Measurements from ENCODE around the gene ANKS1B. TPM values are rescaled to one million over a fixed set of nuclear protein-coding genes. Genes with fewer than 3 reads are reported as not detected.

ANKS1B gene
- total RNA-seq, 1 experiment from 2014 or later = not detected

GRCh38 chr12:99092100-99092851, 892.5 kb downstream of the ANKS1B start:
- in situ Hi-C loops (cut with HindIII; ENCODE audit: low sequenced_read_pairs) = no loop called here
- peak; percentile 39 for DNase-seq (ENCODE audit: low spot score)

- in situ Hi-C loops (cut with HindIII; ENCODE audit: low sequenced_read_pairs) = no loop called here
- DNase-seq (ENCODE audit: low spot score) = peak; percentile 69
Observed at GRCh38 chr12:99087278-99087677, 897.5 kb downstream of the ANKS1B start.

DNA sequence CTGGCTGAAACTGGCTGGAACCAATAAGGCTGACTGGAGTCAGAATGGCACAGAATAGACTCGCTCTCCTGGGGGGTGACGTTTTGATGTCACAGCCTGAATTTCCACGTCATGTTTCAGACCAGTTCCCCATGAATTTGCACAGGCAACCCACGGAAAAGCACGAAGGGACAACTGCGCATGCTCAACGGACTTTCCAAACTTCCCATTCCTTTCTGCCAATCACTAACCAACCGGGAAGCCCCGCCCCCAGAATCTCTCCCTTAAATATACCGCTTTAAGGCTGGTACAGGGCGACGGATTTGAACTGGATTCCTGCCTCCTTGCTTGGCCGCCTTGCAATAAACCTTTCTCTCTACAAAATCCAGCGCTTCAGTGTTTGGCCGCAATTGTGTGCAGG, 904.9 kb downstream of the ANKS1B start:
- no peak for DNase-seq (ENCODE audit: low spot score)
- in situ Hi-C loops (cut with HindIII; ENCODE audit: low sequenced_read_pairs) = no loop called here

DNA sequence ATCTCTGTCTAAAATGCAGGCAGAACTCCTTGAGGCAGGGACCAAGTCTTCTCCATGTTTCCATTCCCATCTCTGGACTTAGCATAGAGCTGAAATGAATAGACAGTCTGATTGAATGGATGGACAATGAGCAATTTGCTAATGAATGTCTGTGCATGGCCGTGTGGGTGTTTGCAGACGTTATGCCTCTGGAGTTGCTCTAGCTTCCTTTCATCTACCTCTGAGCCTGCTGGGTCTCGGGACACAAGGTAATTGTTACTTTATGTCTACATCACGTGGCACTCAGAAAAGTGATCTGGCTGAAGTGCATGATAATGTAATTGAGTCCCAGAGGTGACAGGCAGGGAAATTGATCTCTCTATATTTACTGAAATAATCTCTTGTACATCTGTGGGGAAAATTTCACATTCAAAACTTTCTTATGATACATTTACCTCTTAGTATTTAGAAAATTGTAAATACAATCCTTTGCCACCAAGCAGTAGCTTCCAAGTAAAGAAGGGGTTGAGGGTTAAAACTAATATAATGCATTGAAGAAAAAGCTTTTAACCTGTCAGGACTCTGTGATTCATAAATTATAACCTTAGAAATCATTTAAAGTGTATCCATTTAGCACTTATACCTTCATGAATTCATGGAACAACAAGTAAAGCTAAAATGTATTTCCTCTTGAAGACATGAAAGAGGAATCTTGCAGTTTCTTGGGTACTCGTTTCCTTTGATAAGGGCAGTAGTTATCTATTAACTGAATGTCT, 915.6 kb downstream of the ANKS1B start:
- in situ Hi-C loops (cut with HindIII; ENCODE audit: low sequenced_read_pairs) = no loop called here
- DNase-seq (ENCODE audit: low spot score) = no peak

- in situ Hi-C loops (cut with HindIII; ENCODE audit: low sequenced_read_pairs) = no loop called here
Observed at GRCh38 chr12:99067171-99067785, 917.5 kb downstream of the ANKS1B start.

DNA sequence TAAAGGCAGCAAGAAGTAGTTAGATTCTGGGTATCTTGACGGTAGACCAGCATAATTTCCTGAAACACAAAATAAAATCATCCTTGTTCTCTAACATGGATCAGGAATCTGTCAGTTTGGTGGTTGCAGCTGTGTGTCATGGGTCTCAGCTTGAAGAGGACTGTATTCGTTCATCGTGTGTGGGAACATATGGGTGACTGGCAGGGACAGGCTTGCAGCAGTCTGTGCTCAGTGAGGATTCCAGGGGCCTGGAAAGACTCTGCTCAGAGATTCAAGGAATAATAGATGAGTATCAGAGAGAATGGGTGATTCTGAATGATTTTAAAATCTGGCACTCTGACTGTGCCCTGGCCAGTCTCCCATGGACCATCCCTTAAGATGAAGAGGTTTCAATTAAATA, 918.0 kb downstream of the ANKS1B start:
- DNase-seq (ENCODE audit: low spot score) = peak; percentile 78
- in situ Hi-C loops (cut with HindIII; ENCODE audit: low sequenced_read_pairs) = no loop called here

More at GRCh38 chr12:99067171-99067785, 917.5 kb downstream of the ANKS1B start:
- peak; percentile 100 for DNase-seq (ENCODE audit: low spot score)

DNA sequence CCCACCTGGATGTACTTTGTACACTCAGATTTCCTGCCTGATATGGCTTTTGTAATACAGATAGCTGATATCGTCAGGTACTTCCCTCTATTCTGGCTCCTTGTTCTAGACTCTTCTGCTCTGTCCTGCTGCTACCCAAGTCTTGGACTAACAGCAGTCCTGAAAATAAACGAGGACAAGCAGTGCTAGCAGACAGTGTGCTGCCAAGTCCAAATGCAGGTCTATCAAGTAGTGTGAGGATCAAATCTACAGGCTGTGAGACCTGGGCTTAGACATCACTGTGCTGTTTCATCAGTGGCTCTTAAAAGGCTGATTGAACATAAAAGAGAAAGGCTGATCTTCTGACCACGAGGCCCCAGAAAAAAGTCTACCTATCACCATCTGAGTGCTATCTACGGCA, 921.6 kb downstream of the ANKS1B start:
- peak; percentile 85 for DNase-seq (ENCODE audit: low spot score)
- in situ Hi-C loops (cut with HindIII; ENCODE audit: low sequenced_read_pairs) = no loop called here

DNA sequence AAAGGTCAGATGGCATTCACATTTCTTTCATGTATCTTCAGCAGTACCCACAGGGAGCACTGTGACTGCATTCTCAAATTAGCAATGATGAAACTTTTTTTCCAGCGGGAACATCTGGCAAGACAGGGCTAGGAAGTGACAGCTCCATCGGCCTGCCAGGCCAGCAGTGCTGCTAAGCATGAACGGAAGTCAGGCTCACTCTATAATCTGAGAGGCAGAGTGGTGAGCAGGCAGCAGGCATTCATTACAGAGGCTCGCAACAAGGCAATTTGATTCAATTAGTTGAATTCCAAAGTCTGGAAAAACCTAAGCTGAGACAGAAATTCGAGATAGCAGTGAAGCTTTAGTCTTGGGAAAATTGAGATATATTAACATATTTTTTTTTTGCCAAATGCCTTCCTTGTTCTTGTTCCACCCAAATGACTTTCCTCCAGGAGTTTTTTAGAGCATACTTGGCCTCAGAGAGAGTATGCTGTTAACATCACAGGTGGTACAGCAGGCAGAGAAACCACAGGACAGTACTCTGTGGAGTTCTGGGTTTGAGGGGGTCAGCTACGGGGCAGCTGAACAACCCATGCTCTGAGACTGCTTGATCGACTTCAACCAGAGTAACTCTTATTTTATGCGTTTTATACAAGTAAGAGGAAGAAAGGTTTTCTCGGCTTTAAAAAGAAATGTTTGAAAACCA, 924.8 kb downstream of the ANKS1B start:
- no peak for DNase-seq (ENCODE audit: low spot score)
- in situ Hi-C loops (cut with HindIII; ENCODE audit: low sequenced_read_pairs) = no loop called here

DNA sequence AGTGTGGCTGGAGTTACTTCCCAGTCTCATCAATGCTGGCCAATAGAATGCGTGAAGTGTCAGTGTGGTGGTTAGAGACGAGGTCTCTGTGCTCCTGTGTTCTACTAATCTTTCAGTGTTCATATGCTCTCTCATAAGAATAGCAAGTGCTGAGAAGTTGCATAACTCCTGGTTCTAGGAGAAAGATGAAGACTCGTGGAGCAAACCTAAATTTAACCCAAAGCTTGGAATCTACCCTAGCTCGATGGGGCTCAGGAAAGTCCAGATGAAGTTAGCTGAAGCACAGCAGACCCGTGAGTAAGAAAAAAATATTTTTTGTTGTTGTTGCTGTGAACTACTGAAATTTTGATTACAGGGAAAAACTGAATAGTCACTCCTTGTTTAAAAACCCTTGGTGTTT, 927.1 kb downstream of the ANKS1B start:
- in situ Hi-C loops (cut with HindIII; ENCODE audit: low sequenced_read_pairs) = no loop called here
- no peak for DNase-seq (ENCODE audit: low spot score)

DNA sequence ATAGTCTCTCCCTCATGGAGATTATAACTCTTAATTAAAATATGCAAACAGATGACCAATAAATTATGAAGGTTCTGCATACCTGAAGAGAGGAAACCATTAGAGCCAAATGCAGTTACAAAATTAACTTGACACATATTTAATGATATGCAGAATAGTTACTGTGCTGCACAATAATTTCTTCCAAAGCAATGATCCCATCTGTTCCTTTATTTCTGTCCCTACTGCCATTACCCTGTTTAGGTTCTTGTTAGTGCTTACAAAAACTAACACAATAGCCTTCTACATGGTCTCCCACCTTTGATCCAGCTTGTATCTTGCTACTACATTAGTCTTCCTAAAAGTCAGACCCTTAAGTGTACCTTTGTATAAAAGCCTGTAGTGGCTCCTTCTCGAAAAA, 928.5 kb downstream of the ANKS1B start:
- DNase-seq (ENCODE audit: low spot score) = peak; percentile 75
- in situ Hi-C loops (cut with HindIII; ENCODE audit: low sequenced_read_pairs) = no loop called here

DNA sequence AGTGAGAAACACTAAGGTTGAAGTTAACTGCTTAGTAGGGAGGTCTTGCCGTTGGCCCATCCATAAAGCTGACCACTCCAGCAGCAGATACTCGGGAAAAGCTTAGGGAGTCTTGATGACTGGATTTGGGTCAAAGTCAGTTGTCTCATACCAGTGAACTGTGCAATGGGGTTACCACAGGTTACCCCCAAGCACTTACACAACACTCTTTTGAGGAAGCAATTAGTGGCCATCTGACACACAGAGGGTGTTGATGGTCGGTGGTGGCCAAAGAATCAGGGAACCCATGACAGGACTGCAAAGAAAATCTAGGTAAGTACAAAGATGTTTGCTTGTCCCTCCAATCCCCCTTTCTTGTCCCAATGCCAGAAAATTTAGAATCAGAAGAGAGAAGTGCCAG, 929.4 kb downstream of the ANKS1B start:
- in situ Hi-C loops (cut with HindIII; ENCODE audit: low sequenced_read_pairs) = no loop called here
- no peak for DNase-seq (ENCODE audit: low spot score)

GRCh38 chr12:99054601-99055128, 930.1 kb downstream of the ANKS1B start:
- DNase-seq (ENCODE audit: low spot score) = no peak
- in situ Hi-C loops (cut with HindIII; ENCODE audit: low sequenced_read_pairs) = no loop called here

DNA sequence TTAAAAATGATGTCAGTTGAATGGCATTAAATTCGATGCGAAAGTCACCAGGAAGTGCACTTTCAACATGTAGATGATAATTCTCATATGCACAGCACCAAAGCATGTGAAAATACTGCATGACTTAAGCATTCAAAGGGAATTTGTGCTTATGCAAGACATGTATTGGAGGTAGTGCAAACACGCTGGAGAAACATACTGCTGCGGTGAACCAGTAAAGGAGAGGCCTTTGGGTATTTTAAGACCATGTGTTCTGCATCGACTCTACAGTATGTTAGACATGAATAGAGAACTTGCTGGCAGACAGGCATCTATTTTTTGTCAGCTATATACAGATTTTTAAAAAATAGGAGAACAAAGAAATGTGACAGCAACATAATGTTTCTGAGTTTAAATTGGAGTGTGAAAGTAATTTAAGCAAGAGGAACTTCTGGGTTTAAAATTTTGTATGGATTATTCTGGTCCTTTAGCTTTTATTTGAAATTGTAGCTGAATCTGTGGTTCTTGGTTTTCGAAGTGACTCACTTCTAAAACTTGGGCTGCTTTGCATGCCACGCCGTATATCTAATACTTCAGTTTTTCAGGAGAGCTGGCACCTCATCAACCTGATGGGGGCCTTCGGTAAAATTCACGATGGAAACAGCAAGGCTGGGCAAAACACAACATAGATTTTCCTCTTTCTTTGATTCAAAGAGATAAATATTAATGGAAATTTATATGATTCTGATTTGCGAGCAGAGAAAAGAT, 930.9 kb downstream of the ANKS1B start:
- DNase-seq (ENCODE audit: low spot score) = no peak
- in situ Hi-C loops (cut with HindIII; ENCODE audit: low sequenced_read_pairs) = no loop called here

DNA sequence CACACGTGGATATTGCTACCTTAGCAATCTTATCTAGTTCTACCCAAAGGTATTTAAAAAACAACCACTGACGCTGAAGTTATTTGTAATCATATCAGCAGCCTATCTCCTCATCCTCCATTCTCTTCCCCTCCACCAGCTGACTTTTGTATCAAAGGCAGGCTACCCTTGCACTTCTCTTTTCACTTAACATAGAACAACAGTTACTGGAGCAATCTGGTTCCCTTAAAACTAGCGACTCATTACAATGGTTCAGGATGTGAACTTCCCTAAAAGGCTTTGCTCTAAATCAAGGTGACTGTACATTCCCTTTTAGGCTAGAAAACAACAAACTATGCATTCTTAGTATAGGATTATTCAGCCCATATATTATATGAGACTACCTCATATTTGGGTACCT, 935.0 kb downstream of the ANKS1B start:
- in situ Hi-C loops (cut with HindIII; ENCODE audit: low sequenced_read_pairs) = no loop called here
- no peak for DNase-seq (ENCODE audit: low spot score)

- in situ Hi-C loops (cut with HindIII; ENCODE audit: low sequenced_read_pairs) = no loop called here
- DNase-seq (ENCODE audit: low spot score) = no peak
Observed at GRCh38 chr12:99045158-99045557, 939.6 kb downstream of the ANKS1B start.

DNA sequence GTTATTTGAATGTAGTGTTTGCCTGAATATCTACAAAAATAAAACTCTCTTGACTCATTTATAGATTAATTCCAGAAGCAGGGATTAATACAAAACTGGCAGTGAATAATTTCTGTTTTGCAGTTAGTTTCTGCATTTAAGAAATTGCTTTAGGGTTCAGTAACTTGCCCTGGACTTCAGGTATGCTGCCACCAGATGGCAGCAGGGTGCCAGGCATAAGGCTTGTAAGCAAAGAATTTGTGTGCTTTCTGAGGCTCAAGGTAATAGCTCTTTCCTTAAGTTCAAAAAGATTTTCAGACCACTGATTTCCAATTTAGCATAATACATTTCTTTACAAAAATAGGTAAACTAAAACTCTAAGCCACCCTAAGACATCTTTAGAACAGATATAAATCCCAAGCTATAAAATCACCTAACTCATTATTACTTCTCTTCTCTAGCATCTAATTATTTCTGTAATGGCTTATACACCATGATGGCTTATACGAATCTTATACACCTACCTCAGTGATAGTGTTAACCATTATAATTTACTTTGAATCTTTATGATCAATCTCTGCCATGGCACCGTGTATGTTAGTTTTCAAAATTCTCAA, 941.3 kb downstream of the ANKS1B start:
- DNase-seq (ENCODE audit: low spot score) = peak; percentile 88
- in situ Hi-C loops (cut with HindIII; ENCODE audit: low sequenced_read_pairs) = no loop called here

DNA sequence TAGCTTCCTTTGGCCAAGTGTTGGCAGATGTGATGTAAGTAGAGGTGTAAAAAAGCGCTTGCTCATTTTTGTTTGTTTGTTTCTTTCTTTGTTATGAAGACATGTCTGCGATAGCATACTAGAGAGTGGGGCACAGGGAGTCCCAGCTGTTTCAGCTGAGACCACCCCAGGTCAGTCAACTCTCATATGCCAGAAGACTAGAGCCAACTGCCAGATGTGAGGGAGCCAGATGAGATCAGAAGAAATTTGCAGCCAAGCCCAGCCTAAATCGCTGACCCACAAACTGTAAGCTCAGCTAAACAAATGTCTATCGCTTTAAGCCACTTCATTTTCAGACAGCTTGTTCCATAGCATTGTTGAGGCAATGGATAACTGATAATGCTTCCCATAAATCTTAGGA, 942.5 kb downstream of the ANKS1B start:
- in situ Hi-C loops (cut with HindIII; ENCODE audit: low sequenced_read_pairs) = no loop called here
- no peak for DNase-seq (ENCODE audit: low spot score)

DNA sequence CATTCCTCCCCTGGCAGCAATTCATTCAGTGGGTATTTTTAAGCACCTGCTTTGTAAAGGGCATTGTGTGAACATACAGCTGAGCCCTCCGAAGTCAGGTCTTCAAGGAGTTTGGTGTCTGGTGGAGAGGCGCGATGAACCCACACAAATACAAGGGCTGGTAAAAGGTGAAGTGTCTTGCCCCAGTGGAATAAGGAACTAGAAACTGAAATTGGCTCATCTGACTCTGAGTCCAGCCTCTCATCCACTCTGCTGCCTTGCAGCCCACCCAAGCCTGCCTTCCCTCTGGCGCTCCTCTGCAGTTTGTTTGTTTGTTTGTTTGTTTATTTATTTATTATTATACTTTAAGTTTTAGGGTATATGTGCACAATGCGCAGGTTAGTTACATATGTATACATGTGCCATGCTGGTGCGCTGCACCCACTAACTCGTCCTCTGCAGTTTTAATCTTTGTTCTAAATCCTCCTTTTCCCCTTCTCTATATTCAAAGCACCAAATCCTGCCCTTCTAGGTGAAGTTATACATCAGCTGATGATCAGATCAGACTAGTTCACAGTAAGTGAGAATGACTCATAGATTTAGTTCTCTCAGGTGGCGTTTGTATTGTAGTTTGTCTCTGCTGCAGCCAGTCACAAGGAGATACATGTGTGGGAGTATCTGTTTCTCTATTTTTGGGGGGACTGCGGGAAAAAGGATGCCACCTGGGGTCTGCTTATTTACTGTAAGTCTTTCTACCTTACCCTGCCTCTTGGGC, 945.2 kb downstream of the ANKS1B start:
- in situ Hi-C loops (cut with HindIII; ENCODE audit: low sequenced_read_pairs) = no loop called here
- no peak for DNase-seq (ENCODE audit: low spot score)
